Immature natural killer cell (primary cell): Measurements from ENCODE around the gene R3HDM4. TPM values are rescaled to one million over a fixed set of nuclear protein-coding genes. Genes with fewer than 3 reads are reported as not detected.

Experiments used
- DNase-seq, 3 donors: peaks; one replicate each; pipeline ENCODE4 v3.0.0; 2022; ENCODE audit warnings: mixed read lengths in 1 of 3
- H3K27ac Mint-ChIP-seq, 6 donors: one replicate each; pipeline ENCODE4 v1.8.0; 2020; ENCODE audit warnings: mixed read lengths in 6 of 6, mild to moderate bottlenecking in 5 of 6, inconsistent platforms in 4 of 6, moderate library complexity in 3 of 6
- H3K27me3 Mint-ChIP-seq, 3 donors: one replicate each; pipeline ENCODE4 v1.8.0; 2020 to 2021; ENCODE audit warnings: low read depth in 3 of 3, mild to moderate bottlenecking in 3 of 3, mixed read lengths in 3 of 3, moderate library complexity in 3 of 3, inconsistent platforms in 1 of 3
- H3K36me3 Mint-ChIP-seq, 3 donors: one replicate each; pipeline ENCODE4 v1.8.0; 2020; ENCODE audit warnings: mixed read lengths in 3 of 3, inconsistent platforms in 2 of 3, mild to moderate bottlenecking in 2 of 3
- H3K4me1 Mint-ChIP-seq, 2 donors: one replicate each; pipeline ENCODE4 v1.8.0; 2020; ENCODE audit warnings: inconsistent platforms in 2 of 2, mild to moderate bottlenecking in 2 of 2, mixed read lengths in 2 of 2, moderate library complexity in 1 of 2
- H3K4me3 Mint-ChIP-seq, 5 donors: one replicate each; pipeline ENCODE4 v1.8.0; 2020; ENCODE audit warnings: mild to moderate bottlenecking in 5 of 5, mixed read lengths in 5 of 5, inconsistent platforms in 3 of 5, moderate library complexity in 3 of 5
- H3K9me3 Mint-ChIP-seq, 6 donors: one replicate each; pipeline ENCODE4 v1.8.0; 2020; ENCODE audit warnings: mild to moderate bottlenecking in 6 of 6, mixed read lengths in 6 of 6, inconsistent platforms in 4 of 6, moderate library complexity in 3 of 6
- polyA plus RNA-seq, 3 donors: library from polyadenylated mRNA; unstranded; fragments of 300-500 nt; fragmentation: Illumina TruSeq; gene quantifications; one replicate each; pipeline ENCODE4 v1.2.3, GENCODE V29; 2021

The R3HDM4 gene
- polyA plus RNA-seq, 3 donors from 2014 or later, result 83.5 to 146 (median 85.8) TPM

DNA sequence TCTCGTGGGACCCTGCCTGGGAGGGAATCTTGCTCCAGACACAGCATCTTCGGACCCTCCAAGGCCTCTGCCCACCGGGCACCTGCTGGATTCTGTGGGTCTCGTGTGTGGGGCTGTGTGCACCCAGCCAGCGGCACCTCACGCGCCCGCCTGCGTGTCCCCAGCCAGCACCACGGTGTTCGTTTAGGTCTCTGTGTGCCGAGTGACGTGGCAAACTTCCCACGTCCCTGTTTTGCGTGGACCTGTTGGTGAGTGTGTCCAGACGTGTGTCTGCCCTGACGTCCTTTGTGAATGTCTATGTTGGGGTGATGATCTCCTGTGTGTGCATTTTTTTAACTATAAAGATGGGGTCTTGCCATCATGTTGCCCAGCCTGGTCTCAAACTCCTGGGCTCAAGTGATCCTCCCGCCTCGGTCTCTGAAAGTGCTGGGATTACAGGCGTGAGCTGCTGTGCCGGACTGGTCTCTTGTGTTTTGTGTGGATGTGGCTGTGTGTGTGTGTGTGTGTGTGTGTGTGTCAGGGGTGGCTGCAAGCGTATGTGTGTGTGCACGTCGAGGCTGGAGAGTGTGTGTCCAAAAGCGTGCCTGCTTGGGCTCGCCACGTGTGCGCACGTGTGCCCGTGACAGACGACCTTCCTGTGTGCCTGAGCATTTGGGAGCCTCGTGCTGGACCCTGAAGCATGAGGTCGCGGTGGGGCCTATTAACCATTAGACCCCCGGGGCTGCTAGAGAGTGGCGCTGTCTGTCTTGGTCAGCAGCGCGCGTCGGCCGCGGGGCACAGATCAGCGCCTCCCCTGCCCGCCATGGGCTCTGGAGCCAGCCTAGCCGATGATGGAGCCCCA lies 28.5 kb upstream of the R3HDM4 start:
- Mint-ChIP-seq H3K27me3 (peaks cover 10 to 13% (median 12%) of the 10 kb centered on the region in 3 donors), H3K27ac (peak overlapping the region; percentile 53 to 82 (median 74)), H3K9me3 (peaks cover 0 to 2% (median 0%) of the 10 kb centered on the region in 6 donors), H3K4me1 (peaks cover 28 to 31% of the 10 kb centered on the region in 2 donors), H3K4me3 (peak overlapping the region; percentile 67 to 84 (median 80)), H3K36me3 (peaks cover 0 to 4% (median 4%) of the 10 kb centered on the region in 3 donors)
- no peak for DNase-seq

- DNase-seq, result peak; percentile 80 to 85 (median 82)
- Mint-ChIP-seq H3K9me3 (peaks cover 0 to 2% (median 0%) of the 10 kb centered on the region in 6 donors), H3K4me3 (peak overlapping the region; percentile 72 to 84 (median 81)), H3K27me3 (peaks cover 10 to 13% (median 12%) of the 10 kb centered on the region in 3 donors), H3K27ac (peak overlapping the region; percentile 75 to 93 (median 85)), H3K36me3 (peaks cover 0 to 4% (median 4%) of the 10 kb centered on the region in 3 donors), H3K4me1 (peaks cover 28 to 31% of the 10 kb centered on the region in 2 donors)
These were observed 27.7 kb upstream of the R3HDM4 start for GRCh38 chr19:940591-941291.

GRCh38 chr19:939922-940321 lies 26.9 kb upstream of the R3HDM4 start:
- Mint-ChIP-seq H3K9me3 (peaks cover 0 to 2% (median 0%) of the 10 kb centered on the region in 6 donors), H3K4me3 (peak overlapping the region; percentile 72 to 83 (median 81)), H3K4me1 (peaks cover 28 to 37% of the 10 kb centered on the region in 2 donors), H3K36me3 (peaks cover 0 to 4% (median 4%) of the 10 kb centered on the region in 3 donors), H3K27me3 (peaks cover 10 to 13% (median 12%) of the 10 kb centered on the region in 3 donors), H3K27ac (peak overlapping the region; percentile 75 to 93 (median 85))
- DNase-seq, result no peak

DNA sequence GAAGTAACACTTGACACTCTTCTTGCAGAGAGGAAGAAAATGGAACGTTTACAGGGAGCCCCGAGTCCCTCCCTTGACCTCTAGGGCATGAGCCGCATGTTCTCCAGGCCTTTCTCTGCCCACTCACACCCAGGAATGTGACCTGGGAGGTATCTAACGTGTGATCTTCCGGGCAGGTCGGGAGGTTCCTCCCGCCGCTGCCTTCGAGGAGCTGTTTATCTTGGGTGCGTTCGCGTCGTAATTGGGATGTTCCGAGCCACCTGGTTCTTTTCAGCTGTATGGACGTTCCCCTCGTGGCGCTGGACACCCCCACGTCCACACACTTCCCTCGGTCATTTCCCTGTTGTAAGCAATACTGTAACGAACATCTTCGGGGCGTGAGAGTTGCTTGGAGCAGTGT lies 26.4 kb upstream of the R3HDM4 start:
- Mint-ChIP-seq H3K27me3 (peaks cover 10 to 13% (median 12%) of the 10 kb centered on the region in 3 donors), H3K36me3 (peaks cover 0 to 4% (median 4%) of the 10 kb centered on the region in 3 donors), H3K27ac (peak overlapping the region in 4 of 6 donors; percentile 34 to 93 (median 89)), H3K4me3 (peak overlapping the region in 3 of 5 donors; percentile 17 to 72 (median 42)), H3K4me1 (peaks cover 28 to 37% of the 10 kb centered on the region in 2 donors), H3K9me3 (peaks cover 0 to 2% (median 0%) of the 10 kb centered on the region in 6 donors)
- DNase-seq, result no peak

- peak overlapping the region in 5 of 6 donors; percentile 26 to 92 (median 41) for H3K27ac Mint-ChIP-seq
- peaks cover 10 to 13% (median 12%) of the 10 kb centered on the region in 3 donors for H3K27me3 Mint-ChIP-seq
- peaks cover 0 to 4% (median 4%) of the 10 kb centered on the region in 3 donors for H3K36me3 Mint-ChIP-seq
- peak overlapping the region in 2 of 5 donors; percentile 27 to 41 for H3K4me3 Mint-ChIP-seq
- peaks cover 0 to 2% (median 0%) of the 10 kb centered on the region in 6 donors for H3K9me3 Mint-ChIP-seq
- peaks cover 28 to 42% of the 10 kb centered on the region in 2 donors for H3K4me1 Mint-ChIP-seq
- no peak for DNase-seq
These were observed 25.4 kb upstream of the R3HDM4 start for GRCh38 chr19:938233-938923.

GRCh38 chr19:937259-937694 lies 24.3 kb upstream of the R3HDM4 start:
- DNase-seq, result peak; percentile 69 to 78 (median 72)
- Mint-ChIP-seq H3K27ac (peak overlapping the region in 5 of 6 donors; percentile 74 to 93 (median 87)), H3K36me3 (peaks cover 0 to 4% (median 4%) of the 10 kb centered on the region in 3 donors), H3K27me3 (peaks cover 10 to 15% (median 12%) of the 10 kb centered on the region in 3 donors), H3K4me3 (peak overlapping the region; percentile 13 to 73 (median 59)), H3K9me3 (peaks cover 0 to 2% (median 0%) of the 10 kb centered on the region in 6 donors), H3K4me1 (peaks cover 34 to 47% of the 10 kb centered on the region in 2 donors)

GRCh38 chr19:936175-936546 lies 23.1 kb upstream of the R3HDM4 start:
- peaks cover 0 to 2% (median 0%) of the 10 kb centered on the region in 6 donors for H3K9me3 Mint-ChIP-seq
- peaks cover 27 to 47% of the 10 kb centered on the region in 2 donors for H3K4me1 Mint-ChIP-seq
- H3K27me3 Mint-ChIP-seq, result peaks cover 5 to 12% (median 12%) of the 10 kb centered on the region in 3 donors
- H3K36me3 Mint-ChIP-seq, result peaks cover 0 to 4% (median 4%) of the 10 kb centered on the region in 3 donors
- H3K27ac Mint-ChIP-seq, result no peak overlapping the region
- no peak overlapping the region for H3K4me3 Mint-ChIP-seq
- no peak for DNase-seq

DNA sequence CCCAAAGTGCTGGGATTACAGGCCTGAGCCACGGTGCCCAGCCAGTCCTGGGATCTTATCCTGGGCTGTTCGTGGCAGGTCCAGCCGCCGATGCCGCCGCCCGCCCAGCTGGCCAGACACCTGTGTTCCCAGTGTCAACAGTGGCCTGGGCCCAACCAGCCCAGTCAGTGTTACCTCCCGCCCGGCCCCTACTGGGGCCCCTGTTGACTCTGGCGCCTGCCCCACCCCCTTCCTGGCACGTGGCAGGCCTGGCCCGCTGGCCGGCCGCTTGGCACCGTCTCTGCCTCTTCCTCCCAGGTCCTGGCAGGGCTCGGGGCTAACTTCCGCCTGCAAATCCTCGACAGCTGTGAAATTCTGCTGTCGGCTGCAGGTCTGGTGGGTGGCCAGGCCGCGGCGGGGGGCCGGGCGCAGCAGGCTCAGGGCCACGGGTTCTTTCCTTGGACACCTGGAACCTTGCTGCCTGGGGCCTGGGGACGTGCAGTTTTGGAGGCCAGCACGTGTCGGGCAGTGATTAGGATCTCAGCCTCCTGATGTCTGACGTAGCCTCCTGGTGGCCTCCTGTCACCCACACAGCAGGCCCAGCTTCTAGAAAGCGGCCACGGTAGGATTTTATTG lies 22.0 kb upstream of the R3HDM4 start:
- DNase-seq, result peak; percentile 46 to 54 (median 53)

DNA sequence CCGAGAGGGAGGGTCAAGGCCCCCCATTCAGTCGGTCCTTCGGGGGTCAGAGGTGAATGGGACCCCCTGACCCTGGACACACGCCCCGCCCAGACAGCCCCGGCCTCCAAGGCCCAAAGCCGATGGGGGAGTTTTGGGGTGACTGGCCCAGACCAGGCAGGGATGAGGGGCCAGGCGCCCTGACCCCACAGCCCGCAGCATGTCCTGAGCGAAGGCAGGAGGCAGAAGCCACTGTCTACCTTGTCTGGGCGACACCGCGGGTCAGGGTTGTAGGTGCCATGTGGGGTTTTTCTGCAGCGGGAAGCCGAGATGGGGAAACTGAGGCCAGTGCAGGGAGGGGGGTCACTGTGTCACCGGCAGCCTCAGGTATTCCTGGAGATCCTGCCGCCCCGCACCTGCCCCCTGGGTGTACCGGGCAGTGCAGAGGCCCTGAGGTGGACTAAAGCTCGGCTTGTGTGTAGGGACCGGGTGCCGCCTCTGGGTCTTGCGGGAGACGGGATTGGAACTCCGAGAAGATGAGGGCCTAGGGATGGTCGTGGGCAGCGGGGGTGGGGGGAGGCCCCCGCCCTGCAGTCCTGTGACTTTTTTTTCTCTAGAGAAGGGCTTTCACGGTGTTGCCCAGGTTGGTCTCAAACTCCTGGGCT lies 21.3 kb upstream of the R3HDM4 start:
- Mint-ChIP-seq H3K4me1 (peaks cover 18 to 42% of the 10 kb centered on the region in 2 donors), H3K9me3 (peaks cover 0 to 2% (median 0%) of the 10 kb centered on the region in 6 donors), H3K27me3 (peaks cover 5 to 10% (median 8%) of the 10 kb centered on the region in 3 donors), H3K36me3 (peaks cover 0 to 4% (median 4%) of the 10 kb centered on the region in 3 donors), H3K27ac (no peak overlapping the region), H3K4me3 (peak overlapping the region in 1 of 5 donors; percentile 36)
- DNase-seq, result no peak

More for the DNA sequence above, 22.0 kb upstream of the R3HDM4 start:
- H3K27ac Mint-ChIP-seq, result peak overlapping the region in 1 of 6 donors; percentile 61
- H3K36me3 Mint-ChIP-seq, result peaks cover 0 to 4% (median 4%) of the 10 kb centered on the region in 3 donors
- H3K4me1 Mint-ChIP-seq, result peaks cover 20 to 43% of the 10 kb centered on the region in 2 donors
- H3K27me3 Mint-ChIP-seq, result peaks cover 5 to 12% (median 10%) of the 10 kb centered on the region in 3 donors
- H3K9me3 Mint-ChIP-seq, result peaks cover 0 to 2% (median 0%) of the 10 kb centered on the region in 6 donors
- H3K4me3 Mint-ChIP-seq, result peak overlapping the region in 2 of 5 donors; percentile 6 to 24

DNA sequence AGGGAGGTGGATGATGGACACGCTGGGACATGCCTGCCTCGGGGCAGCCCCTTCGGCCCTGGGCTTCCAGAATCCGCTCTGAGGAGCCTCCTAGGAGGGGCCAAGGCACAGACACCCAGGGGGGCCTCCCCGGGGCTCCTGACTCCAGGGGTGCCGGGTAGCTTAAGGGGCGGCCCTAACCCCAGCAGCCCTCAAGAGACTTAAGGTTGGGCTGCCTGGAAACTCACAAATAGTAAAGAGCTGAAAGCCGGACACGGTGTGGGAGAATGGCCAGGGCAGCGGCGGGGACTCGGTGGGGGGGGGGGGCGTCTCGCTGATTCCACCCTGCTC lies 20.5 kb upstream of the R3HDM4 start:
- H3K27me3 Mint-ChIP-seq, result peaks cover 5 to 9% (median 8%) of the 10 kb centered on the region in 3 donors
- H3K27ac Mint-ChIP-seq, result no peak overlapping the region
- H3K36me3 Mint-ChIP-seq, result peaks cover 0 to 4% (median 4%) of the 10 kb centered on the region in 3 donors
- H3K4me3 Mint-ChIP-seq, result peak overlapping the region in 2 of 5 donors; percentile 82 to 85
- peaks cover 18 to 42% of the 10 kb centered on the region in 2 donors for H3K4me1 Mint-ChIP-seq
- DNase-seq, result no peak
- H3K9me3 Mint-ChIP-seq, result peaks cover 0 to 2% (median 0%) of the 10 kb centered on the region in 6 donors

GRCh38 chr19:932648-933552 lies 19.9 kb upstream of the R3HDM4 start:
- H3K9me3 Mint-ChIP-seq, result peaks cover 0 to 2% (median 0%) of the 10 kb centered on the region in 6 donors
- H3K27ac Mint-ChIP-seq, result peak overlapping the region in 5 of 6 donors; percentile 57 to 87 (median 76)
- peaks cover 5 to 8% (median 8%) of the 10 kb centered on the region in 3 donors for H3K27me3 Mint-ChIP-seq
- peak overlapping the region; percentile 74 to 85 (median 79) for H3K4me3 Mint-ChIP-seq
- peak; percentile 61 to 73 (median 70) for DNase-seq
- H3K4me1 Mint-ChIP-seq, result peaks cover 13 to 39% of the 10 kb centered on the region in 2 donors
- peaks cover 0 to 4% (median 4%) of the 10 kb centered on the region in 3 donors for H3K36me3 Mint-ChIP-seq
